Fibroblast of the aortic adventitia (primary cell): ENCODE data around the gene VOPP1. TPM values are rescaled to one million over a fixed set of nuclear protein-coding genes. Genes with fewer than 3 reads are reported as not detected.

Experiments
- DNase-seq: peaks from one replicate; pipeline ENCODE4 v3.0.0-alpha.2; 2010; ENCODE audit warnings: low read depth
- H3K4me3 ChIP-seq: 2 replicates; pipeline ENCODE4 v1.5.1; 2011; ENCODE audit warnings: low read depth, mild to moderate bottlenecking, control low read depth, low read length, moderate library complexity
- total RNA-seq: library from RNA; depleted of rRNA; stranded (reverse); fragments of >200 nt; gene quantifications from 2 replicates; pipeline ENCODE4 v1.2.3, GENCODE V29; 2012; ENCODE audit warnings: low replicate concordance
- TF ChIP-seq, protein P1 (sequence below): IDR thresholded peaks from 2 replicates; pipeline ENCODE4 v1.5.1; 2011; ENCODE audit warnings: mild to moderate bottlenecking, low read length, control low read depth, inconsistent platforms; ENCODE audit not compliant: insufficient read depth

The VOPP1 gene
- total RNA-seq, 1 donor: 89.4 TPM

DNA sequence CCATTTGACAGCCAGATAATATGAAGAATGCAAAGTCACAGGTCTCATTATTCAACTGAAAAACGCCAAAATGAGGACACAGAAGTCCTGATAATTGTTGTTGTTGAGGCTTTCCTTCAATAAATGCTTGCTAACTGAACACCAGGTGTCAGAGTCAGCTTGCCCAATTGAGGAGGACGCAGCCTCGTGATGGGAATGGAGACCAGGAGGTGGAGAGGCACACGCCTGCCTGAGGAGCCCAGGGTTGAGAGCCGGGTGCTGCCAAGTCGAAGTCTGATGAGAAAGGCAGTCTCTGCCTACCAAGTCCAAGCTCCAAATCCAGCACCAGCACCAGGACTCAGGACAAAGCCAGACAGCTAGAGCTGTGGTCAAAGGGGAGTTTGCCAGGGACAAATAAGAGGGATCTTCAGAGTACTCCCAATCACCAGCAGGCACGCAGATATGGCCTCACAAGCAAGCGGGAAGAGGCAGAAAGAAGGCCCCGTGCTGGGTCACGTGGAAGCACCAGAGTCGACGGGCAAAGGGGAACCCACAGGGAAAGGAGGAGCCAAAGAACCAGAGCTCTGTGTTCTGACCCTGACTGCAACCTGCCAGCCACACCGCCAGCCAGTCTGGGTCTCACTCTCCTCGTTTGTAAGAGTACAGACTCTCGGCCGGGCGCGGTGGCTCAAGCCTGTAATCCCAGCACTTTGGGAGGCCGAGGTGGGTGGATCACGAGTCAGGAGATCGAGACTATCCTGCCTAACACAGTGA, 47.6 kb downstream of the VOPP1 start:
- DNase-seq: no peak
- no peak overlapping the region for H3K4me3 ChIP-seq
- TF ChIP-seq, protein P1, sequence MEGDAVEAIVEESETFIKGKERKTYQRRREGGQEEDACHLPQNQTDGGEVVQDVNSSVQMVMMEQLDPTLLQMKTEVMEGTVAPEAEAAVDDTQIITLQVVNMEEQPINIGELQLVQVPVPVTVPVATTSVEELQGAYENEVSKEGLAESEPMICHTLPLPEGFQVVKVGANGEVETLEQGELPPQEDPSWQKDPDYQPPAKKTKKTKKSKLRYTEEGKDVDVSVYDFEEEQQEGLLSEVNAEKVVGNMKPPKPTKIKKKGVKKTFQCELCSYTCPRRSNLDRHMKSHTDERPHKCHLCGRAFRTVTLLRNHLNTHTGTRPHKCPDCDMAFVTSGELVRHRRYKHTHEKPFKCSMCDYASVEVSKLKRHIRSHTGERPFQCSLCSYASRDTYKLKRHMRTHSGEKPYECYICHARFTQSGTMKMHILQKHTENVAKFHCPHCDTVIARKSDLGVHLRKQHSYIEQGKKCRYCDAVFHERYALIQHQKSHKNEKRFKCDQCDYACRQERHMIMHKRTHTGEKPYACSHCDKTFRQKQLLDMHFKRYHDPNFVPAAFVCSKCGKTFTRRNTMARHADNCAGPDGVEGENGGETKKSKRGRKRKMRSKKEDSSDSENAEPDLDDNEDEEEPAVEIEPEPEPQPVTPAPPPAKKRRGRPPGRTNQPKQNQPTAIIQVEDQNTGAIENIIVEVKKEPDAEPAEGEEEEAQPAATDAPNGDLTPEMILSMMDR: no peak

DNA sequence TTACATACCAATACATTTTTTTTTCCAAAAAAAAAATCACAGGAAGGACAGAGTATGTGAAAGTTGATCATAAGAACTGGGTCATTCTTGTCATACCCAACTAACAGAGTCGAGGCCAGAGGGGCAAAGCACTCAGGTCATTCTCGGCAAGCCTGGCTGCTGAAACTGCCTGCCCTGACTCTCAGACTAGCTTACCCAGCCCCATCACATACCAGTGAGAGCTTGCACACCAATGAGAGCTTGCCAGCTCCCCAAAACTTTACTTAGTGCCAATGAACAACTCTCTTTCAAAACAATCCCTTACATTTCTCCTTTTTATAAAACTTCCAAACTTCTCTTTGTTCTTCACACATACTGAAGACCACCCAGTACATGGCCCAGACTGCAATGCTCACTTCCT, 48.9 kb downstream of the VOPP1 start:
- peak; percentile 38 for DNase-seq
- no peak overlapping the region for H3K4me3 ChIP-seq
- TF ChIP-seq, protein P1: no peak

DNA sequence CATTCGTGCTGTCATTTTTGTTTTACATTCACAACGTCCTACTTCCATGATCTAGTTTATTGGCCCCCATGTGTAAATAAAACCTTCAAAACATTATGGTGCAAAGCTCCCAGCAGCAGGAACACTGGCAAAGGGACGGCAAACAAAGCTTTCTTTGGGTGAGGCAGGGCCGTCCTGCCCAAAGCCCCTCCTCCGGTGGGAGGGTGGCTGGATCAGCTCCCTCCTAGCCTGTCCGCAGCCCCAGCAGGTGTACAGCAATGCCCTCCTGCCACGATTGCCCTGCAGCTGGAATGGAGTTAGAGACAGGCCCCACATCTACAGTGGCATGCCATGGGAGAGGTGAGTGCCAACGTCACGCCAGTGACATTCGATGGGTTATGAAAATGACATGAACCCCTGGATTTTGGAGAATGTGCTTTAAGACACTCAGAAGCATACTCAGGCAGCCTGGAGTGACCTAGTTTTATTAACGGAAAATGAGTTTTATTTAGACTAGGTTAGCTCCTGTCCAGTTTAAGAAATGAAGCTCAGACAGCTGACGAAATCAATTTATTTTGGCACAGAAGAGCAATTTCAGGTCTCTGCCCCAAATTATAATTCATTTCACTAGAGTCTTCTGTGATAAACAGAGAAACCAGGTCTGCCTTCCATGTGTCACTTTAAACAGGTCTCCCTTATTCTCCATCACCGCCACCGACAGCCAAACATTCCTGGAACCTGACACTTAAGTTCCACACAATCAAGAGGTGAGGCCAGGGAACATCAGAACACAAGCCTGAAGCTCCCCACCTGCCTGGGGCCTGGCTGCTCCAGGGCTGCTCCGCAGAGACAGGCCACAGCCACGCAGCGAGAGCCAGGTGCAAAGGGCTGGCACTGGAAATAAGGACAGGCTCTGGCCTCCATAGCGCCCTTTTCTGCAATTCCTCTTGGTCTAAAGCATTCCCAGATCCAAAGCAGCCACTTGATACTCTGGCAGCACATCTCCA, 50.1 kb downstream of the VOPP1 start:
- no peak overlapping the region for H3K4me3 ChIP-seq
- DNase-seq: no peak
- TF ChIP-seq, protein P1: no peak

DNA sequence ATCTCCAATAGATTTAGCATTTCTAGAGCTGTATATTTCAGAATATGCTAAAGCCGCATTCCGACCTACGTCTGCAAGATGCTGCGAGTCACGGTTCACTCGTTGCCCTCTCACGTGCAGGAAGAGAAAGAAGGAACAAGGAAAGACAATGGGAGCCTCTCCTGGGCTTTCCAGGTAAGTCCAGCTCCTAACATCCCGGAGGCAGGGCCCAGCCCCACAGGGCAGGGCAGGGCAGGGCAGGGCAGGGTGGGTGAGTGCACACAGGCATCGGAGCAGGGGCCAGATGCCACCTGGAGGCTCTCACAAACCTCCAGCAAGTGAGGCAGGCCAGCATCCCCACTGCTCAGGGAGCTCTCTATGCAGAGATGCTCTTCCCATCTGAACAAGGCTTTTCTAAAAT, 50.8 kb downstream of the VOPP1 start:
- DNase-seq: no peak
- TF ChIP-seq, protein P1: no peak
- no peak overlapping the region for H3K4me3 ChIP-seq

DNA sequence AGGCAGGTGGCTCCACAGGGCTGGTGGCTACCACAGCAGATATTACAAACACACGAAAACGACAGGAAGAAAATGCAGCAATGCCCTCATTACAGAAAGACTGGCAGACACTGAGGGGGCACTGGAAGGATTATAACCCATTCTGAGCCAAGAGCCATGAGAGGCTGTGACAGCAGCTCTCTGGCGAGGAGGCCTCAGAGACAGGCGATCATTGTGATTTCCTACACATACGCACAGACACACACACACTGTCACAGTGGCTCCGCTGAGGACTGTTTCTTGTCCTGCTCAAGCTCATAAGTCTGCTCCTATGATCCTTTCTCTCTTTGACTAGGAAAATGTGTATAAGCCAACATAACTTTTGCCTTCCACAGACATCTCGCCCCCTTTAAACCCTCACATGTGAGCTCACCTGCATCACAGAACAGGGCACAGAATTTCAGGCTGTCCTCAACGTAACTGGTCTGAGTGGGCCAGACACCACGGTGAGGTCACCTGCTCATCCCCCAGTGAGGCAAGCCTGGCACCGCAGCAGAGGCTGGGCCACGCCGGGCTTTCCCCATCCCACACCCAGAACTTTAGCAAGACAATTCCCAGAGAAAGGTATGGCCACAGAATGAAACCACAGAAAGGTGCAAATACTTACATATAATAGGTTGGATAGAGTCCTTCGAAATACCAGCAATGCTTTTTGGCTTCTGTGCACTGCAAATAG, 51.7 kb downstream of the VOPP1 start:
- DNase-seq: no peak
- no peak overlapping the region for H3K4me3 ChIP-seq
- TF ChIP-seq, protein P1: no peak

DNA sequence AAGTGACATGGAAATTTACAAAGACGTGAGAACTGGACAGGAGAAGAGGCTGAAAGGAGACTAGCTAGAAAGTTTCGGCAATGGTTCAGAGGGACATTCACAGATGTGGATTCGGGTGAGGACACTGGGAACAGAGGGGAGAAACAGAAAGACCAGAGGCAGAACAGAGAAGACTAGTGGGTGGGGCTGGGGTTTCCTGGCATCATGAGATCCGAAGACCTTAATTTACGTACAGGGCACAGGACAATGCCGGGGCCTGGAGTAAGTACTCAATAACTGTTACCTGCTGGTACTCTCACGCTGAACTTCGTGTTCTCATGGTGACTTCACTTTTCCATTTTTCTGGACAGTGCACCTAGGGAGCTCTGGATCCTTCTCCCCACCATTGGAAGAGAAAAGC, 53.5 kb downstream of the VOPP1 start:
- H3K4me3 ChIP-seq: no peak overlapping the region
- DNase-seq: no peak
- TF ChIP-seq, protein P1: no peak
